Muscle of leg (tissue), 11 donors: Measurements from ENCODE around the gene SIN3A. TPM values are rescaled to one million over a fixed set of nuclear protein-coding genes. Genes with fewer than 3 reads are reported as not detected.
A peak's percentile ranks its signal among the peaks of the same experiment; 100 is the strongest.

Source experiments
- DNase-seq: peaks from one replicate; pipeline ENCODE4 v3.0.0; 2013
- H3K27ac ChIP-seq: one replicate; pipeline ENCODE4 v1.5.1; 2013; ENCODE audit warnings: mild to moderate bottlenecking, low read length, control low read depth
- H3K27me3 ChIP-seq: one replicate; pipeline ENCODE4 v1.6.1; 2013; ENCODE audit warnings: low read length; ENCODE audit not compliant: control insufficient read depth, insufficient read depth
- H3K36me3 ChIP-seq: one replicate; pipeline ENCODE4 v1.6.1; 2013; ENCODE audit warnings: low read length; ENCODE audit not compliant: control insufficient read depth, insufficient read depth
- H3K4me1 ChIP-seq: one replicate; pipeline ENCODE4 v1.6.1; 2013; ENCODE audit warnings: low read length; ENCODE audit not compliant: control insufficient read depth, insufficient read depth
- H3K4me3 ChIP-seq: one replicate; pipeline ENCODE4 v1.5.1; 2013; ENCODE audit warnings: low read length, control low read depth
- H3K9me3 ChIP-seq: replicated peaks from 2 replicates; pipeline ENCODE4 v1.6.1; 2013; ENCODE audit warnings: low read depth, low read length; ENCODE audit not compliant: control insufficient read depth
- WGBS: methylation state at CpG from one replicate; pipeline ENCODE4 v1.1.5; 2013; ENCODE audit warnings: missing lambda C conversion rate; ENCODE audit not compliant: insufficient coverage; 5-methylcytosine and 5-hydroxymethylcytosine counted together
- polyA plus RNA-seq, 8 donors: library from polyadenylated mRNA; unstranded; fragments of 120-200 nt; gene quantifications; one replicate each; pipeline versions ENCODE4 v1.2.1 to v1.2.3, GENCODE V29; 2013; ENCODE audit warnings: inconsistent platforms in 1 of 8, low replicate concordance in 1 of 8; ENCODE audit not compliant: insufficient read length in 8 of 8, insufficient read depth in 1 of 8
- total RNA-seq: library from RNA; stranded (reverse); fragments of 120-200 nt; gene quantifications from one replicate; pipeline ENCODE4 v1.2.4, GENCODE V29; 2013

SIN3A gene
- total and polyA plus RNA-seq, 9 donors = 21.8 to 36.6 (median 30.2) TPM

GRCh38 chr15:75367006-75367405 lies 84.5 kb downstream of the SIN3A start:
- Histone ChIP-seq H3K27ac (peak overlapping the region; percentile 97), H3K27me3 (no peaks in the 10 kb centered on the region), H3K9me3 (no peaks in the 10 kb centered on the region), H3K4me3 (no peak overlapping the region), H3K4me1 (peaks cover 18% of the 10 kb centered on the region), H3K36me3 (peaks cover 67% of the 10 kb centered on the region)
- no peak for DNase-seq

GRCh38 chr15:75366163-75366562 lies 85.3 kb downstream of the SIN3A start:
- peaks cover 68% of the 10 kb centered on the region for H3K36me3 ChIP-seq
- H3K9me3 ChIP-seq = no peaks in the 10 kb centered on the region
- no CpG with 5 or more reads among the region's 3 CpGs for WGBS
- peaks cover 18% of the 10 kb centered on the region for H3K4me1 ChIP-seq
- H3K27ac ChIP-seq = no peak overlapping the region
- H3K4me3 ChIP-seq = no peak overlapping the region
- no peaks in the 10 kb centered on the region for H3K27me3 ChIP-seq
- DNase-seq = no peak

GRCh38 chr15:75364881-75365280 lies 86.6 kb downstream of the SIN3A start:
- H3K4me1 ChIP-seq = peaks cover 17% of the 10 kb centered on the region
- 100% methylated on average over 5 of the region's 6 CpGs for WGBS
- no peaks in the 10 kb centered on the region for H3K9me3 ChIP-seq
- peaks cover 72% of the 10 kb centered on the region for H3K36me3 ChIP-seq
- no peak overlapping the region for H3K4me3 ChIP-seq
- H3K27me3 ChIP-seq = no peaks in the 10 kb centered on the region
- DNase-seq = no peak
- H3K27ac ChIP-seq = no peak overlapping the region

- 94% methylated on average over 9 of the region's 9 CpGs for WGBS
- H3K4me3 ChIP-seq = no peak overlapping the region
- peaks cover 77% of the 10 kb centered on the region for H3K36me3 ChIP-seq
- H3K27me3 ChIP-seq = no peaks in the 10 kb centered on the region
- H3K4me1 ChIP-seq = peaks cover 7% of the 10 kb centered on the region
- DNase-seq = no peak
- no peak overlapping the region for H3K27ac ChIP-seq
- H3K9me3 ChIP-seq = no peaks in the 10 kb centered on the region
Measured at GRCh38 chr15:75363786-75364185, 87.7 kb downstream of the SIN3A start.

GRCh38 chr15:75362642-75363249 lies 88.7 kb downstream of the SIN3A start:
- H3K4me3 ChIP-seq = no peak overlapping the region
- 85% methylated on average over 5 of the region's 7 CpGs for WGBS
- H3K36me3 ChIP-seq = peaks cover 87% of the 10 kb centered on the region

GRCh38 chr15:75361989-75362641 lies 89.4 kb downstream of the SIN3A start:
- 88% methylated on average over 9 of the region's 13 CpGs for WGBS
- H3K27me3 ChIP-seq = no peaks in the 10 kb centered on the region
- no peaks in the 10 kb centered on the region for H3K4me1 ChIP-seq
- no peak overlapping the region for H3K4me3 ChIP-seq
- H3K36me3 ChIP-seq = peaks cover 83% of the 10 kb centered on the region
- no peak for DNase-seq
- no peaks in the 10 kb centered on the region for H3K9me3 ChIP-seq
- H3K27ac ChIP-seq = no peak overlapping the region

More at GRCh38 chr15:75362642-75363249, 88.7 kb downstream of the SIN3A start:
- Histone ChIP-seq H3K27me3 (no peaks in the 10 kb centered on the region), H3K9me3 (no peaks in the 10 kb centered on the region), H3K27ac (no peak overlapping the region), H3K4me1 (peaks cover 5% of the 10 kb centered on the region)
- DNase-seq = no peak

GRCh38 chr15:75361361-75361988 lies 90.0 kb downstream of the SIN3A start:
- 85% methylated on average over 8 of the region's 10 CpGs for WGBS
- Histone ChIP-seq H3K4me1 (no peaks in the 10 kb centered on the region), H3K4me3 (no peak overlapping the region), H3K27ac (no peak overlapping the region), H3K36me3 (peaks cover 84% of the 10 kb centered on the region), H3K27me3 (no peaks in the 10 kb centered on the region), H3K9me3 (no peaks in the 10 kb centered on the region)
- no peak for DNase-seq

- Histone ChIP-seq H3K9me3 (no peaks in the 10 kb centered on the region), H3K4me3 (no peak overlapping the region), H3K27ac (no peak overlapping the region), H3K36me3 (peaks cover 84% of the 10 kb centered on the region), H3K4me1 (no peaks in the 10 kb centered on the region), H3K27me3 (no peaks in the 10 kb centered on the region)
- no peak for DNase-seq
- 87% methylated on average over 7 of the region's 7 CpGs for WGBS
Measured at GRCh38 chr15:75360856-75361255, 90.6 kb downstream of the SIN3A start.

GRCh38 chr15:75360391-75360790 lies 91.1 kb downstream of the SIN3A start:
- Histone ChIP-seq H3K9me3 (no peaks in the 10 kb centered on the region), H3K27ac (no peak overlapping the region), H3K4me3 (no peak overlapping the region), H3K4me1 (no peaks in the 10 kb centered on the region), H3K36me3 (peaks cover 83% of the 10 kb centered on the region), H3K27me3 (no peaks in the 10 kb centered on the region)
- no CpG with 5 or more reads among the region's 1 CpG for WGBS
- DNase-seq = no peak

- Histone ChIP-seq H3K4me1 (no peaks in the 10 kb centered on the region), H3K4me3 (no peak overlapping the region), H3K9me3 (no peaks in the 10 kb centered on the region), H3K27ac (no peak overlapping the region), H3K36me3 (peaks cover 86% of the 10 kb centered on the region), H3K27me3 (no peaks in the 10 kb centered on the region)
- no peak for DNase-seq
- 89% methylated on average over 8 of the region's 15 CpGs for WGBS
Measured at GRCh38 chr15:75359537-75360250, 91.8 kb downstream of the SIN3A start.
